ENCODE measurements around the gene LUZP4. TPM values are rescaled to one million over a fixed set of nuclear protein-coding genes. Genes with fewer than 3 reads are reported as not detected.

Gene LUZP4
- not detected for polyA plus RNA-seq (2013, experiment 1 of 2)
- not detected for polyA plus RNA-seq (2013, experiment 2 of 2)

- no peak for DNase-seq
- Histone ChIP-seq H4K91ac (ENCODE audit: low read length) (no peak within 1 kb of the TSS), H3K9ac (ENCODE audit: low read length) (no peak within 1 kb of the TSS), H3K79me1 (replicated peaks; ENCODE audit: low read length, poor library complexity, severe bottlenecking) (no peaks in the 10 kb centered on the region), H3K4me3 (ENCODE audit: insufficient read depth in 1 of 2, low read depth in 1 of 2, low read length in 2 of 2) (no peak within 1 kb of the TSS), H3K9me3 (ENCODE audit: control insufficient read depth, low read length) (no peaks in the 10 kb centered on the region), H3K4me2 (ENCODE audit: low read length, poor library complexity, severe bottlenecking) (no peak within 1 kb of the TSS), H3K27me3 (ENCODE audit: control insufficient read depth in 1 of 2, insufficient read depth in 1 of 2, low read length in 2 of 2) (peaks cover 0 to 12% of the 10 kb centered on the region in 2 experiments), H2BK120ac (ENCODE audit: low read depth, low read length) (no peak within 1 kb of the TSS), H2AK5ac (ENCODE audit: low read length, severe bottlenecking) (no peak within 1 kb of the TSS), H3K4ac (ENCODE audit: low read depth in 1 of 2, low read length in 2 of 2) (no peak within 1 kb of the TSS), H2BK5ac (ENCODE audit: low read depth, low read length, poor library complexity, severe bottlenecking) (no peak within 1 kb of the TSS), H3K23ac (ENCODE audit: low read length in 2 of 2) (no peak within 1 kb of the TSS), H3K14ac (ENCODE audit: low read length in 2 of 2) (no peak within 1 kb of the TSS), H3K27ac (ENCODE audit: low read length, poor library complexity, severe bottlenecking) (no peak within 1 kb of the TSS), H3K4me1 (ENCODE audit: control insufficient read depth, insufficient read depth, low read depth, low read length) (no peaks in the 10 kb centered on the region), H3K36me3 (ENCODE audit: control insufficient read depth in 1 of 2, insufficient read depth in 2 of 2, low read depth in 1 of 2, low read length in 2 of 2) (no peaks in the 10 kb centered on the region), H4K8ac (ENCODE audit: low read length) (no peak within 1 kb of the TSS), H2AFZ (ENCODE audit: low read depth, low read length) (no peak within 1 kb of the TSS), H2BK15ac (ENCODE audit: low read depth, poor library complexity, severe bottlenecking) (no peak within 1 kb of the TSS), H3K18ac (ENCODE audit: low read depth in 1 of 2, low read length in 2 of 2) (no peak within 1 kb of the TSS), H2BK12ac (ENCODE audit: low read length in 2 of 2) (no peak within 1 kb of the TSS)
- WGBS: 96% methylated on average over 15 of the region's 17 CpGs
Observed at GRCh38 chrX:115289465-115289864, at the start of gene LUZP4. Gene LUZP4, plus strand, starts transcription at chrX:115289715. Its CDS starts 45 bp downstream, at chrX:115289760.

GRCh38 chrX:115251458-115252233 is 37.9 kb upstream of the LUZP4 start:
- Histone ChIP-seq H2BK12ac (ENCODE audit: low read length in 2 of 2) (no peak overlapping the region), H3K27ac (ENCODE audit: low read length, poor library complexity, severe bottlenecking) (no peak overlapping the region), H2BK15ac (ENCODE audit: low read depth, poor library complexity, severe bottlenecking) (no peak overlapping the region), H4K8ac (ENCODE audit: low read length) (no peak overlapping the region), H2AFZ (ENCODE audit: low read depth, low read length) (no peak overlapping the region), H4K91ac (ENCODE audit: low read length) (no peak overlapping the region), H3K4me1 (ENCODE audit: control insufficient read depth, insufficient read depth, low read depth, low read length) (no peaks in the 10 kb centered on the region), H3K18ac (ENCODE audit: low read depth in 1 of 2, low read length in 2 of 2) (no peak overlapping the region), H2BK120ac (ENCODE audit: low read depth, low read length) (no peak overlapping the region), H2AK5ac (ENCODE audit: low read length, severe bottlenecking) (no peak overlapping the region), H3K23ac (ENCODE audit: low read length in 2 of 2) (no peak overlapping the region), H2BK5ac (ENCODE audit: low read depth, low read length, poor library complexity, severe bottlenecking) (no peak overlapping the region), H3K27me3 (ENCODE audit: control insufficient read depth in 1 of 2, insufficient read depth in 1 of 2, low read length in 2 of 2) (peaks cover 0 to 23% of the 10 kb centered on the region in 2 experiments), H3K4me2 (ENCODE audit: low read length, poor library complexity, severe bottlenecking) (no peak overlapping the region), H3K4me3 (ENCODE audit: insufficient read depth in 1 of 2, low read depth in 1 of 2, low read length in 2 of 2) (no peak overlapping the region), H3K9me3 (ENCODE audit: control insufficient read depth, low read length) (no peaks in the 10 kb centered on the region), H3K4ac (ENCODE audit: low read depth in 1 of 2, low read length in 2 of 2) (no peak overlapping the region), H3K36me3 (ENCODE audit: control insufficient read depth in 1 of 2, insufficient read depth in 2 of 2, low read depth in 1 of 2, low read length in 2 of 2) (no peaks in the 10 kb centered on the region), H3K14ac (ENCODE audit: low read length in 2 of 2) (no peak overlapping the region), H3K79me1 (replicated peaks; ENCODE audit: low read length, poor library complexity, severe bottlenecking) (no peaks in the 10 kb centered on the region), H3K9ac (ENCODE audit: low read length) (no peak overlapping the region)
- WGBS: 100% methylated on average over 1 of the region's 2 CpGs
- no peak for DNase-seq

DNA sequence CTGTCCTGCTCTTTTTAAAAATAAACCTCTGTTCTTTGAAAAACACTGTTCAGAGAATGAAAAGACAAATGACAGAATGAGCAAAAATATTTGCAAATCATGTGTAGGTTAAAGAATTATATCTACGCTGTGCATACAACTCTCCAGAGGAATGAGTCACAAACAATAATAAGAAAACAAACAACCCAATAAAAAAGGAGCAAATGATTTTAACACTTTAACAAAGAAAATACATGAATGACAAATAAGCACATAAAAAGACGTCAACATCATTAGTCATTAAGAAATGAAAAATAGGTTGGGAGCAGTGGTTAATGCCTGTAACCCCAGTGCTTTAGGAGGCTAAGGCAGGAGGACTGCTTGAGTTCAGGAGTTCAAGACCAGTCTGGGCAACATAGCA is 34.5 kb upstream of the LUZP4 start:
- H3K4me1 ChIP-seq (ENCODE audit: control insufficient read depth, insufficient read depth, low read depth, low read length): no peaks in the 10 kb centered on the region
- no peaks in the 10 kb centered on the region for H3K79me1 ChIP-seq (replicated peaks; ENCODE audit: low read length, poor library complexity, severe bottlenecking)
- H3K27me3 ChIP-seq (ENCODE audit: control insufficient read depth in 1 of 2, insufficient read depth in 1 of 2, low read length in 2 of 2): peaks cover 0 to 48% of the 10 kb centered on the region in 2 experiments
- H3K4me2 ChIP-seq (ENCODE audit: low read length, poor library complexity, severe bottlenecking): no peak overlapping the region
- H2BK120ac ChIP-seq (ENCODE audit: low read depth, low read length): no peak overlapping the region
- no peak overlapping the region for H2BK12ac ChIP-seq (ENCODE audit: low read length in 2 of 2)
- no peak overlapping the region for H2BK5ac ChIP-seq (ENCODE audit: low read depth, low read length, poor library complexity, severe bottlenecking)
- no peak overlapping the region for H2AFZ ChIP-seq (ENCODE audit: low read depth, low read length)
- H3K14ac ChIP-seq (ENCODE audit: low read length in 2 of 2): no peak overlapping the region
- no peak overlapping the region for H3K18ac ChIP-seq (ENCODE audit: low read depth in 1 of 2, low read length in 2 of 2)
- H4K8ac ChIP-seq (ENCODE audit: low read length): no peak overlapping the region
- no peak overlapping the region for H4K91ac ChIP-seq (ENCODE audit: low read length)
- H3K4me3 ChIP-seq (ENCODE audit: insufficient read depth in 1 of 2, low read depth in 1 of 2, low read length in 2 of 2): no peak overlapping the region
- H2BK15ac ChIP-seq (ENCODE audit: low read depth, poor library complexity, severe bottlenecking): no peak overlapping the region
- no CpG with 5 or more reads among the region's 2 CpGs for WGBS
- H2AK5ac ChIP-seq (ENCODE audit: low read length, severe bottlenecking): no peak overlapping the region
- H3K23ac ChIP-seq (ENCODE audit: low read length in 2 of 2): no peak overlapping the region
- H3K36me3 ChIP-seq (ENCODE audit: control insufficient read depth in 1 of 2, insufficient read depth in 2 of 2, low read depth in 1 of 2, low read length in 2 of 2): no peaks in the 10 kb centered on the region
- no peak overlapping the region for H3K27ac ChIP-seq (ENCODE audit: low read length, poor library complexity, severe bottlenecking)
- no peak overlapping the region for H3K4ac ChIP-seq (ENCODE audit: low read depth in 1 of 2, low read length in 2 of 2)
- H3K9me3 ChIP-seq (ENCODE audit: control insufficient read depth, low read length): no peaks in the 10 kb centered on the region
- no peak overlapping the region for H3K9ac ChIP-seq (ENCODE audit: low read length)
- no peak for DNase-seq

GRCh38 chrX:115257711-115258110 is 31.8 kb upstream of the LUZP4 start:
- Histone ChIP-seq H2BK12ac (ENCODE audit: low read length in 2 of 2) (no peak overlapping the region), H2AK5ac (ENCODE audit: low read length, severe bottlenecking) (no peak overlapping the region), H3K4me1 (ENCODE audit: control insufficient read depth, insufficient read depth, low read depth, low read length) (peaks cover 4% of the 10 kb centered on the region), H3K9ac (ENCODE audit: low read length) (no peak overlapping the region), H3K79me1 (replicated peaks; ENCODE audit: low read length, poor library complexity, severe bottlenecking) (no peaks in the 10 kb centered on the region), H3K27ac (ENCODE audit: low read length, poor library complexity, severe bottlenecking) (no peak overlapping the region), H4K91ac (ENCODE audit: low read length) (no peak overlapping the region), H2AFZ (ENCODE audit: low read depth, low read length) (no peak overlapping the region), H3K4me2 (ENCODE audit: low read length, poor library complexity, severe bottlenecking) (no peak overlapping the region), H3K18ac (ENCODE audit: low read depth in 1 of 2, low read length in 2 of 2) (no peak overlapping the region), H3K36me3 (ENCODE audit: control insufficient read depth in 1 of 2, insufficient read depth in 2 of 2, low read depth in 1 of 2, low read length in 2 of 2) (no peaks in the 10 kb centered on the region), H3K4ac (ENCODE audit: low read depth in 1 of 2, low read length in 2 of 2) (no peak overlapping the region), H3K14ac (ENCODE audit: low read length in 2 of 2) (no peak overlapping the region), H4K8ac (ENCODE audit: low read length) (no peak overlapping the region), H3K27me3 (ENCODE audit: control insufficient read depth in 1 of 2, insufficient read depth in 1 of 2, low read length in 2 of 2) (peaks cover 0 to 42% of the 10 kb centered on the region in 2 experiments), H2BK5ac (ENCODE audit: low read depth, low read length, poor library complexity, severe bottlenecking) (no peak overlapping the region), H2BK15ac (ENCODE audit: low read depth, poor library complexity, severe bottlenecking) (no peak overlapping the region), H3K4me3 (ENCODE audit: insufficient read depth in 1 of 2, low read depth in 1 of 2, low read length in 2 of 2) (no peak overlapping the region), H3K9me3 (ENCODE audit: control insufficient read depth, low read length) (no peaks in the 10 kb centered on the region), H3K23ac (ENCODE audit: low read length in 2 of 2) (no peak overlapping the region), H2BK120ac (ENCODE audit: low read depth, low read length) (no peak overlapping the region)
- no peak for DNase-seq
